Adrenal gland (tissue), 5 donors: Measurements from ENCODE around the gene TMEM121B.

Experiments
- POLR2A ChIP-seq, 2 donors: fragments of 450-650 bp; IDR thresholded peaks; one replicate each; pipeline ENCODE4 v1.6.1; 2017; ENCODE audit warnings: antibody characterized with exemption in 2 of 2, mild to moderate bottlenecking in 2 of 2, moderate library complexity in 1 of 2
- TF ChIP-seq, protein P1 (sequence below), 6 experiments: fragments of 450-650 bp in 4 of 6; fragments of 200-600 bp in 2 of 6; sonication (generic) in 1 of 6; IDR thresholded peaks; 1 replicate in 5 of 6; 2 replicates in 1 of 6; pipeline versions ENCODE4 v1.5.1 to v1.8.0; 2016 to 2021; ENCODE audit warnings: antibody characterized with exemption in 6 of 6, mild to moderate bottlenecking in 2 of 6, moderate library complexity in 1 of 6
- donor health status: DM: no; HTN: no; CAD: no.

- TF ChIP-seq, protein P1, sequence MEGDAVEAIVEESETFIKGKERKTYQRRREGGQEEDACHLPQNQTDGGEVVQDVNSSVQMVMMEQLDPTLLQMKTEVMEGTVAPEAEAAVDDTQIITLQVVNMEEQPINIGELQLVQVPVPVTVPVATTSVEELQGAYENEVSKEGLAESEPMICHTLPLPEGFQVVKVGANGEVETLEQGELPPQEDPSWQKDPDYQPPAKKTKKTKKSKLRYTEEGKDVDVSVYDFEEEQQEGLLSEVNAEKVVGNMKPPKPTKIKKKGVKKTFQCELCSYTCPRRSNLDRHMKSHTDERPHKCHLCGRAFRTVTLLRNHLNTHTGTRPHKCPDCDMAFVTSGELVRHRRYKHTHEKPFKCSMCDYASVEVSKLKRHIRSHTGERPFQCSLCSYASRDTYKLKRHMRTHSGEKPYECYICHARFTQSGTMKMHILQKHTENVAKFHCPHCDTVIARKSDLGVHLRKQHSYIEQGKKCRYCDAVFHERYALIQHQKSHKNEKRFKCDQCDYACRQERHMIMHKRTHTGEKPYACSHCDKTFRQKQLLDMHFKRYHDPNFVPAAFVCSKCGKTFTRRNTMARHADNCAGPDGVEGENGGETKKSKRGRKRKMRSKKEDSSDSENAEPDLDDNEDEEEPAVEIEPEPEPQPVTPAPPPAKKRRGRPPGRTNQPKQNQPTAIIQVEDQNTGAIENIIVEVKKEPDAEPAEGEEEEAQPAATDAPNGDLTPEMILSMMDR (IDR thresholded peaks at IDR 0.05), result no peak
- TF ChIP-seq POLR2A (IDR thresholded peaks at IDR 0.05), result no peak
These were observed 29.3 kb downstream of the TMEM121B start for GRCh38 chr22:17091851-17092250.
